ENCODE results near the gene CA9.
A peak's percentile ranks its signal among the peaks of the same experiment; 100 is the strongest.
"Not testable (repeated sequence)": the region's sequence is repeated elsewhere in the genome, so short reads cannot be mapped to it uniquely, and the experiment has no call there.

Gene CA9

GRCh38 chr9:35673132-35674024 is at the start of gene CA9:
TSS of gene CA9 (plus strand) at chr9:35673928. CDS start at chr9:35673960, 32 bp downstream.
- no peak for DNase-seq

- no peak for DNase-seq
Observed at GRCh38 chr9:35627575-35627974, 46.2 kb upstream of the CA9 start.

- no peak for DNase-seq
Observed at GRCh38 chr9:35628389-35628991, 45.2 kb upstream of the CA9 start.

GRCh38 chr9:35629597-35629996 is 44.1 kb upstream of the CA9 start:
- DNase-seq, result no peak

GRCh38 chr9:35635730-35636129 is 38.0 kb upstream of the CA9 start:
- DNase-seq, result no peak

GRCh38 chr9:35636135-35636876 is 37.4 kb upstream of the CA9 start:
- no peak for DNase-seq

- not testable (repeated sequence) for DNase-seq
Observed at GRCh38 chr9:35636877-35637246, 36.9 kb upstream of the CA9 start.

- not testable (repeated sequence) for DNase-seq
Observed at GRCh38 chr9:35637427-35637955, 36.2 kb upstream of the CA9 start.

- DNase-seq, result not testable (repeated sequence)
Observed at GRCh38 chr9:35638751-35639150, 35.0 kb upstream of the CA9 start.

GRCh38 chr9:35639225-35639624 is 34.5 kb upstream of the CA9 start:
- not testable (repeated sequence) for DNase-seq

- DNase-seq, result no peak
Observed at GRCh38 chr9:35639631-35640030, 34.1 kb upstream of the CA9 start.

GRCh38 chr9:35640431-35640830 is 33.3 kb upstream of the CA9 start:
- not testable (repeated sequence) for DNase-seq

GRCh38 chr9:35641478-35641877 is 32.2 kb upstream of the CA9 start:
- not testable (repeated sequence) for DNase-seq

- no peak for DNase-seq
Observed at GRCh38 chr9:35643046-35643445, 30.7 kb upstream of the CA9 start.

GRCh38 chr9:35645736-35646135 is 28.0 kb upstream of the CA9 start:
- not testable (repeated sequence) for DNase-seq

- no peak for DNase-seq
Observed at GRCh38 chr9:35646153-35646532, 27.6 kb upstream of the CA9 start.

GRCh38 chr9:35646533-35647265 is 27.0 kb upstream of the CA9 start:
- peak; percentile 96 for DNase-seq

GRCh38 chr9:35649431-35650340 is 24.0 kb upstream of the CA9 start:
- peak; percentile 45 for DNase-seq

- no peak for DNase-seq
Observed at GRCh38 chr9:35650341-35651158, 23.2 kb upstream of the CA9 start, which contains the start of gene SIT1. TSS of gene SIT1 (minus strand) at chr9:35650931. CDS start at chr9:35650853, 78 bp downstream.

Measured in activated T-cell treated with anti-CD3 and anti-CD28 coated beads, Interleukin-2, amount 50 U/mL, for 1 hour (primary cell).